ENCODE data around the gene RASAL2. TPM values are rescaled to one million over a fixed set of nuclear protein-coding genes. Genes with fewer than 3 reads are reported as not detected.

RASAL2 gene
- total RNA-seq, 1 experiment from 2014 or later: 31.6 TPM

DNA sequence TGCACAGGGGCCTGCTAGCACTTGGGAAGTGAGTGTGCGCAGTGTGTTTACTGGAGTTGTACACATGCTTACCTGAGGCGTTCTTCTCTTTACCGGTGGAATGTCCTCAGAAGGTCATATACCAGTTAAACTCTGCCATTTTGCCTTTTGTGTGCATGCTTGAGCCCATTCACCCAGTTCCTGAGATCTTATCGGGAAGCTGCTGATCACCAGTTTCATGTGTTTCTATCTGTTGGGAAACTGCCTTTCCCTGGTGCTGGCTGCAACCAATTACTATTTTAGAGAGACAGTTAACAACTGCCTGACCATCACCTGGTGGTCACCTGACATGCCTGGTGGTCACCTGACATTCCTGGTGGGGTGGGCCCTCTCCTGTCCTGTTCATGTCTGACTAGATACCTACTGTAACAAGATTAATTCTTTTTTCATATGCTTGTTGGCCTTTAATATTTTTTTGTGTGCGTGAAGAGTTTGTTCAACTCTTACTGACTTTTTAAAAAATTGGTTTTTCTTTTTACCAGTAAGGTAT lies 137.0 kb downstream of the RASAL2 start:
- Histone ChIP-seq H3K9me3 (ENCODE audit: control insufficient read depth, insufficient read depth, low read depth, low read length) (no peaks in the 10 kb centered on the region), H3K36me3 (ENCODE audit: control insufficient read depth, insufficient read depth, low read length) (no peaks in the 10 kb centered on the region), H3K27me3 (ENCODE audit: control insufficient read depth, insufficient read depth, low read length) (no peaks in the 10 kb centered on the region), H3K4me1 (ENCODE audit: control insufficient read depth, insufficient read depth, low read length) (peaks cover 5% of the 10 kb centered on the region), H3K27ac (ENCODE audit: low read length) (no peak overlapping the region), H3K4me3 (ENCODE audit: low read depth in 2 of 2, low read length in 2 of 2) (no peak overlapping the region)
- no peak for TF ChIP-seq CTCF (IDR thresholded peaks at IDR 0.05)
- no peak for TF ChIP-seq REST (IDR thresholded peaks at IDR 0.05; ENCODE audit: insufficient read depth in 1 of 2, low read depth in 2 of 2, low read length in 1 of 2)
- TF ChIP-seq TCF7L2 (IDR thresholded peaks at IDR 0.05; ENCODE audit: low read depth, low read length): no peak
- no peak for TF ChIP-seq POLR2AphosphoS5 (IDR thresholded peaks at IDR 0.05; ENCODE audit: low read depth, low read length)
- no peak for TF ChIP-seq SIN3A (IDR thresholded peaks at IDR 0.05; ENCODE audit: borderline replicate concordance, insufficient read depth, low read depth, low read length)
- ATAC-seq (no peak; the same call in 1 of the 2 replicates), DNase-seq (ENCODE audit: low read depth, low spot score) (no peak)
- BruUV-seq (replicated peaks): no TSS peak
- CTCF ChIA-PET: no interaction called here
- POLR2A ChIA-PET: no interaction called here
- intact Hi-C loops (cut with micrococcal nuclease; ENCODE audit: unreplicated experiment): no loop called here
- in situ Hi-C loops (cut with HindIII; ENCODE audit: low pct_unique_long_range_greater_than_20kb, low sequenced_read_pairs): no loop called here

GRCh38 chr1:178232108-178232507 lies 138.2 kb downstream of the RASAL2 start:
- peaks cover 6% of the 10 kb centered on the region for H3K4me1 ChIP-seq (ENCODE audit: control insufficient read depth, insufficient read depth, low read length)
- no peaks in the 10 kb centered on the region for H3K9me3 ChIP-seq (ENCODE audit: control insufficient read depth, insufficient read depth, low read depth, low read length)
- DNase-seq (ENCODE audit: low read depth, low spot score): no peak
- ChIA-PET CTCF (no interaction called here), POLR2A (no interaction called here)
- TF ChIP-seq SIN3A (IDR thresholded peaks at IDR 0.05; ENCODE audit: borderline replicate concordance, insufficient read depth, low read depth, low read length): no peak
- no peak for TF ChIP-seq CTCF (IDR thresholded peaks at IDR 0.05)
- no peak for TF ChIP-seq TCF7L2 (IDR thresholded peaks at IDR 0.05; ENCODE audit: low read depth, low read length)
- no peak for TF ChIP-seq REST (IDR thresholded peaks at IDR 0.05; ENCODE audit: insufficient read depth in 1 of 2, low read depth in 2 of 2, low read length in 1 of 2)
- TF ChIP-seq POLR2AphosphoS5 (IDR thresholded peaks at IDR 0.05; ENCODE audit: low read depth, low read length): no peak
- no TSS peak for BruUV-seq (replicated peaks)
- intact Hi-C loops (cut with micrococcal nuclease; ENCODE audit: unreplicated experiment) (no loop called here), in situ Hi-C loops (cut with HindIII; ENCODE audit: low pct_unique_long_range_greater_than_20kb, low sequenced_read_pairs) (no loop called here)
- ATAC-seq: no peak
- no peaks in the 10 kb centered on the region for H3K36me3 ChIP-seq (ENCODE audit: control insufficient read depth, insufficient read depth, low read length)
- no peak overlapping the region for H3K27ac ChIP-seq (ENCODE audit: low read length)
- H3K27me3 ChIP-seq (ENCODE audit: control insufficient read depth, insufficient read depth, low read length): no peaks in the 10 kb centered on the region
- no peak overlapping the region for H3K4me3 ChIP-seq (ENCODE audit: low read depth in 2 of 2, low read length in 2 of 2)
